Measurements from ENCODE around the gene NUMBL.

DNA sequence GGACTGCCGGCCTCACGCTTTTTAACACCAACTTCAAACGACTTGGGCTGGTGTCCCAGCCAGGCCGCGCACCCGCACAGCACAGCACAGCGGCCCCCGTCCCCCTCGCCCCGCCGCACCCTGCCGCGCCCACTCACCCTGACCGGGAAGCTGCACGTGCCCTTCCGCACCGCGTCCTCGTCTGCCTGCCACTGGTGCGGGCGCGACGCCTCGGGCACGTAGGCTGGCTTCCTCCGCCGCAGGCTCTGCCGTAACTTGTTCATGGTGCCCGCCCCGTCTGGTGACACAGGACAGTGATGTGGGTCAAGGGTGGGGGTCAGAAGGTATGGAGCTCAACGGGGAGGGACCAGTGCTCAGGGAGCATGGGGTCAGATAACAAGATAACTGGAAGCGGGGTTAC is 6.2 kb downstream of the NUMBL start:
- no peak for TF ChIP-seq CTCF (conservative IDR thresholded peaks at IDR 0.05; ENCODE audit: low read depth, low read length)
- no peak for TF ChIP-seq EZH2 (IDR thresholded peaks at IDR 0.05; ENCODE audit: low read length, unreplicated experiment)

Measured in PC-3 (cell line).